DOHH2 (cell line): ENCODE data around the gene CLDN15.
"Not testable (repeated sequence)": the region's sequence is repeated elsewhere in the genome, so short reads cannot be mapped to it uniquely, and the experiment has no call there.

ENCODE experiments used
- H3F3A ChIP-seq: fragments of 200-600 bp; sonication (generic), shearing (Covaris generic); 2 replicates; pipeline ENCODE4 v1.6.0; 2016; ENCODE audit warnings: antibody characterized with exemption, mild to moderate bottlenecking; ENCODE audit not compliant: control insufficient read depth, insufficient read depth
- H3K27ac ChIP-seq: fragments of 200-600 bp; sonication (generic); 2 replicates; pipeline ENCODE4 v1.5.1; 2014; ENCODE audit warnings: low read depth, mild to moderate bottlenecking, low read length, moderate library complexity
- H3K27me3 ChIP-seq: fragments of 200-600 bp; sonication (generic); 2 replicates; pipeline ENCODE4 v1.6.1; 2014; ENCODE audit warnings: mild to moderate bottlenecking, low read length, mixed read lengths; ENCODE audit not compliant: control insufficient read depth
- H3K36me3 ChIP-seq: fragments of 200-600 bp; sonication (generic); 2 replicates; pipeline ENCODE4 v1.6.1; 2014; ENCODE audit warnings: mild to moderate bottlenecking, low read length, moderate library complexity, mixed read lengths; ENCODE audit not compliant: control insufficient read depth
- H3K4me1 ChIP-seq: fragments of 200-600 bp; sonication (generic); 2 replicates; pipeline ENCODE4 v1.6.1; 2014; ENCODE audit warnings: mild to moderate bottlenecking, low read length, mixed read lengths; ENCODE audit not compliant: control insufficient read depth
- H3K4me2 ChIP-seq: fragments of 200-600 bp; sonication (generic); 2 replicates; pipeline ENCODE4 v1.6.0; 2014; ENCODE audit warnings: mild to moderate bottlenecking, low read length, moderate library complexity
- H3K4me3 ChIP-seq: fragments of 200-600 bp; sonication (generic); 2 replicates; pipeline ENCODE4 v1.5.1; 2014; ENCODE audit warnings: mild to moderate bottlenecking, low read length, mixed read lengths
- H3K79me2 ChIP-seq: fragments of 200-600 bp; sonication (generic); 2 replicates; pipeline ENCODE4 v1.6.1; 2014; ENCODE audit warnings: mild to moderate bottlenecking, low read length, mixed read lengths; ENCODE audit not compliant: control insufficient read depth
- H3K9me2 ChIP-seq: fragments of 200-600 bp; sonication (generic); replicated peaks from 2 replicates; pipeline ENCODE4 v1.6.1; 2014; ENCODE audit warnings: mild to moderate bottlenecking, low read length, mixed read lengths; ENCODE audit not compliant: control insufficient read depth
- H3K9me3 ChIP-seq: fragments of 200-600 bp; sonication (generic); 2 replicates; pipeline ENCODE4 v1.6.1; 2014; ENCODE audit warnings: antibody characterized with exemption, low read length, mixed read lengths; ENCODE audit not compliant: control insufficient read depth, insufficient read depth
- H4K20me1 ChIP-seq: fragments of 200-600 bp; sonication (generic); 2 replicates; pipeline ENCODE4 v1.6.0; 2014; ENCODE audit warnings: low read depth, mild to moderate bottlenecking, antibody characterized with exemption, low read length, moderate library complexity; ENCODE audit not compliant: control insufficient read depth, insufficient read depth
- CTCF ChIP-seq: fragments of 200-600 bp; sonication (generic); IDR thresholded peaks from one replicate; pipeline ENCODE4 v1.5.1; 2014; ENCODE audit warnings: antibody characterized with exemption, mild to moderate bottlenecking, low read depth, low read length; ENCODE audit not compliant: poor library complexity, severe bottlenecking
- EZH2phosphoT487 ChIP-seq: fragments of 200-600 bp; sonication (generic); IDR thresholded peaks from 2 replicates; pipeline ENCODE4 v1.6.1; 2017; ENCODE audit warnings: borderline replicate concordance, mild to moderate bottlenecking, antibody characterized with exemption, low read length, moderate library complexity, mixed read lengths

CLDN15 gene

GRCh38 chr7:101258243-101258731 lies 20.7 kb upstream of the CLDN15 start:
- no peak overlapping the region for H3K4me3 ChIP-seq
- no peaks in the 10 kb centered on the region for H3K36me3 ChIP-seq
- TF ChIP-seq EZH2phosphoT487 (no peak), CTCF (no peak)
- H3K4me1 ChIP-seq: no peaks in the 10 kb centered on the region
- H3K27me3 ChIP-seq: peaks cover 21% of the 10 kb centered on the region
- no peaks in the 10 kb centered on the region for H3K9me2 ChIP-seq
- no peak overlapping the region for H3K27ac ChIP-seq
- H3K79me2 ChIP-seq: no peaks in the 10 kb centered on the region
- H3K4me2 ChIP-seq: no peak overlapping the region
- H4K20me1 ChIP-seq: no peaks in the 10 kb centered on the region
- H3K9me3 ChIP-seq: no peaks in the 10 kb centered on the region
- no peaks in the 10 kb centered on the region for H3F3A ChIP-seq

- Histone ChIP-seq H3K27me3 (peaks cover 21% of the 10 kb centered on the region), H4K20me1 (peaks cover 4% of the 10 kb centered on the region; the same call in 1 of the 2 replicates), H3K9me2 (no peaks in the 10 kb centered on the region), H3K4me1 (peaks cover 13% of the 10 kb centered on the region), H3K9me3 (no peaks in the 10 kb centered on the region), H3K4me2 (no peak overlapping the region), H3F3A (no peaks in the 10 kb centered on the region), H3K79me2 (peaks cover 14% of the 10 kb centered on the region), H3K4me3 (no peak overlapping the region), H3K36me3 (peaks cover 6% of the 10 kb centered on the region; the same call in 1 of the 2 replicates), H3K27ac (no peak overlapping the region)
- TF ChIP-seq CTCF (no peak), EZH2phosphoT487 (no peak)
Measured at GRCh38 chr7:101255796-101256195, 18.2 kb upstream of the CLDN15 start.

- H3K27ac ChIP-seq, H3K9me3 ChIP-seq, H4K20me1 ChIP-seq, H3K9me2 ChIP-seq, H3F3A ChIP-seq: not testable (repeated sequence)
- peaks cover 38% of the 10 kb centered on the region for H3K79me2 ChIP-seq
- peak overlapping the region; percentile 95 for H3K4me3 ChIP-seq
- peaks cover 27% of the 10 kb centered on the region for H3K36me3 ChIP-seq
- H3K4me1 ChIP-seq: peaks cover 23% of the 10 kb centered on the region
- peaks cover 18% of the 10 kb centered on the region for H3K27me3 ChIP-seq
- peak overlapping the region; percentile 95 for H3K4me2 ChIP-seq
Measured at GRCh38 chr7:101253199-101253598, 15.6 kb upstream of the CLDN15 start.

- Histone ChIP-seq H3K9me3 (no peaks in the 10 kb centered on the region), H3K4me3 (peak overlapping the region; percentile 95), H3K4me2 (peak overlapping the region; percentile 95), H3K27ac (peak overlapping the region; percentile 44), H4K20me1 (peaks cover 8% of the 10 kb centered on the region; the same call in 1 of the 2 replicates), H3F3A (no peaks in the 10 kb centered on the region; the same call in 1 of the 2 replicates), H3K36me3 (peaks cover 29% of the 10 kb centered on the region), H3K79me2 (peaks cover 46% of the 10 kb centered on the region), H3K27me3 (peaks cover 17% of the 10 kb centered on the region), H3K9me2 (no peaks in the 10 kb centered on the region), H3K4me1 (peaks cover 23% of the 10 kb centered on the region)
- no peak for TF ChIP-seq CTCF
Measured at GRCh38 chr7:101251871-101252659, 14.5 kb upstream of the CLDN15 start.
